HL-60 (cell line): ENCODE data around the gene FCHO2.

Experiments used
- DNase-seq, 2 experiments: peaks; one replicate each; pipeline ENCODE4 v3.0.0-alpha.2; 2010 to 2020; ENCODE audit warnings: low read depth in 1 of 2, low spot score in 1 of 2
- H3K27ac ChIP-seq: fragments of 250-450 bp; sonication (Bioruptor Pico); replicated peaks from 2 replicates; pipeline ENCODE4 v1.5.1; 2020; ENCODE audit warnings: mild to moderate bottlenecking, moderate library complexity
- H3K27me3 ChIP-seq: fragments of 250-450 bp; sonication (Bioruptor Pico); 2 replicates; pipeline ENCODE4 v1.5.1; 2021; ENCODE audit warnings: mild to moderate bottlenecking, moderate library complexity; ENCODE audit not compliant: insufficient read depth, poor library complexity, severe bottlenecking
- H3K4me3 ChIP-seq: replicated peaks from 2 replicates; pipeline ENCODE4 v1.5.1; 2011; ENCODE audit warnings: mild to moderate bottlenecking, control low read depth, low read length; ENCODE audit not compliant: insufficient read depth
- CTCF ChIP-seq: IDR thresholded peaks from one replicate; pipeline ENCODE4 v1.5.1; 2011; ENCODE audit warnings: low read length, control low read depth, inconsistent platforms; ENCODE audit not compliant: insufficient read depth
- GABPA ChIP-seq: IDR thresholded peaks from 2 replicates; pipeline ENCODE4 v1.6.1; 2012; ENCODE audit warnings: low read depth
- POLR2AphosphoS5 ChIP-seq: IDR thresholded peaks from 2 replicates; pipeline ENCODE4 v1.6.1; 2012; ENCODE audit warnings: low read depth
- REST ChIP-seq: IDR thresholded peaks from 2 replicates; pipeline ENCODE4 v1.6.1; 2012; ENCODE audit warnings: low read depth; ENCODE audit not compliant: insufficient replicate concordance
- SPI1 ChIP-seq: IDR thresholded peaks from 2 replicates; pipeline ENCODE4 v1.6.1; 2012; ENCODE audit warnings: low read depth, mild to moderate bottlenecking, borderline replicate concordance

The FCHO2 gene

GRCh38 chr5:73126957-73127356, 171.1 kb downstream of the FCHO2 start:
- no peak for DNase-seq
- no peak overlapping the region for H3K27ac ChIP-seq
- H3K27me3 ChIP-seq = no peaks in the 10 kb centered on the region

GRCh38 chr5:73129143-73129542, 173.3 kb downstream of the FCHO2 start:
- TF ChIP-seq POLR2AphosphoS5 (no peak), GABPA (no peak), SPI1 (no peak), CTCF (no peak), REST (no peak)
- DNase-seq = no peak
- Histone ChIP-seq H3K27ac (no peak overlapping the region), H3K4me3 (no peak overlapping the region), H3K27me3 (no peaks in the 10 kb centered on the region)

More at GRCh38 chr5:73126957-73127356, 171.1 kb downstream of the FCHO2 start:
- TF ChIP-seq POLR2AphosphoS5 = no peak
- no peak for TF ChIP-seq GABPA
- TF ChIP-seq CTCF = no peak
- TF ChIP-seq REST = no peak
- no peak for TF ChIP-seq SPI1
- H3K4me3 ChIP-seq = no peak overlapping the region

GRCh38 chr5:73130811-73131210, 175.0 kb downstream of the FCHO2 start:
- no peak for DNase-seq
- no peak for TF ChIP-seq GABPA
- TF ChIP-seq SPI1 = no peak
- TF ChIP-seq POLR2AphosphoS5 = no peak
- no peak for TF ChIP-seq CTCF
- TF ChIP-seq REST = no peak
- Histone ChIP-seq H3K27me3 (no peaks in the 10 kb centered on the region), H3K27ac (no peak overlapping the region), H3K4me3 (no peak overlapping the region)
